Ovary (tissue), 3 donors: ENCODE data around the gene C1QL2.

Experiments
- POLR2A ChIP-seq: fragments of 450-650 bp; IDR thresholded peaks from one replicate; pipeline ENCODE4 v1.6.1; 2017; ENCODE audit warnings: antibody characterized with exemption, mild to moderate bottlenecking, moderate library complexity
- TF ChIP-seq, protein P1 (sequence below), 3 donors: fragments of 450-650 bp in 2 of 3; fragments of 200-600 bp in 1 of 3; IDR thresholded peaks; one replicate each; pipeline versions ENCODE4 v1.5.1 to v1.8.0; 2016 to 2022; ENCODE audit warnings: antibody characterized with exemption in 3 of 3, mild to moderate bottlenecking in 1 of 3
- donor health status: DM: no; HTN: no; CAD: no.

DNA sequence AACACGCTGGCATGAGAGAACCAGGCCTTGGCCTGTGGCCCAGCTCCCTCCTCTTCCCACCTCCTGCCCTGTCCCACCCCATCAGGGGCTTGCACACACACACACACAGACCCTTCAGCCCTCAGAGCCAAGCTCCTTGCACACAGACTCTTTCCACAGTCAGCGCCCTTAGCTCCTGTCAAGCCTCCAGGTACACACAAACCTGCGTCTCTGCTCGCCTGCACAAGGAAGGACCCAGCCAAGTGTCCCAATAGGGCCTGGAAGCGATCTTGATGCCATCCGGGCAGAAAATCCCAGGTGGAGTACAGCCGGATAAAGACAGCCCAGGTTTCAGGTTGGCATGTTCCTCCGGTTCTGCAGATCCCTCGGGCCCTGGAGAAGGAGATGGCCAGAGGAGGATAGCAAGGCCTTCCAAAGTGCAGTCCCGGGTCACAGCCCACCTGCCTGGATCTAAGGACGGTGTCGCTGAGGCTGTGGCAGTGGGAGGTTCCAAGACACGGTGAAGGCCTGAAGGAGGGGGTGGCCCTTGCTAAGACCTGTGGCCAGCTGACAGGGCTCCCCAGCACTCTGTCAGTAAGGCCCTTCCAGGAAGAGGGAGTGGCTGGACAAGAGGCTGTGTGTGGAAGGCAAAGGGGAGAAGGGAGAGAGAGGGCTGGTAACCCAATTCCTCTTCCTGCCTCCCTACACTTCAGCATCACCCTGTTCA is 46.6 kb upstream of the C1QL2 start:
- TF ChIP-seq, protein P1, sequence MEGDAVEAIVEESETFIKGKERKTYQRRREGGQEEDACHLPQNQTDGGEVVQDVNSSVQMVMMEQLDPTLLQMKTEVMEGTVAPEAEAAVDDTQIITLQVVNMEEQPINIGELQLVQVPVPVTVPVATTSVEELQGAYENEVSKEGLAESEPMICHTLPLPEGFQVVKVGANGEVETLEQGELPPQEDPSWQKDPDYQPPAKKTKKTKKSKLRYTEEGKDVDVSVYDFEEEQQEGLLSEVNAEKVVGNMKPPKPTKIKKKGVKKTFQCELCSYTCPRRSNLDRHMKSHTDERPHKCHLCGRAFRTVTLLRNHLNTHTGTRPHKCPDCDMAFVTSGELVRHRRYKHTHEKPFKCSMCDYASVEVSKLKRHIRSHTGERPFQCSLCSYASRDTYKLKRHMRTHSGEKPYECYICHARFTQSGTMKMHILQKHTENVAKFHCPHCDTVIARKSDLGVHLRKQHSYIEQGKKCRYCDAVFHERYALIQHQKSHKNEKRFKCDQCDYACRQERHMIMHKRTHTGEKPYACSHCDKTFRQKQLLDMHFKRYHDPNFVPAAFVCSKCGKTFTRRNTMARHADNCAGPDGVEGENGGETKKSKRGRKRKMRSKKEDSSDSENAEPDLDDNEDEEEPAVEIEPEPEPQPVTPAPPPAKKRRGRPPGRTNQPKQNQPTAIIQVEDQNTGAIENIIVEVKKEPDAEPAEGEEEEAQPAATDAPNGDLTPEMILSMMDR (IDR thresholded peaks at IDR 0.05), result no peak
- TF ChIP-seq POLR2A, result no peak
